HFFc6 (cell line): ENCODE data around the gene WDR82. TPM values are rescaled to one million over a fixed set of nuclear protein-coding genes. Genes with fewer than 3 reads are reported as not detected.

Experiments used
- DNase-seq: peaks from one replicate; pipeline ENCODE4 v3.0.0-alpha.2; 2018
- H3K27ac Mint-ChIP-seq: 2 replicates; pipeline ENCODE4 v1.8.0; 2020; ENCODE audit warnings: mild to moderate bottlenecking, mixed read lengths
- H3K27me3 Mint-ChIP-seq: 2 replicates; pipeline ENCODE4 v1.8.0; 2021; ENCODE audit warnings: mild to moderate bottlenecking, moderate library complexity, mixed read lengths; ENCODE audit not compliant: insufficient read depth
- H3K36me3 Mint-ChIP-seq: 2 replicates; pipeline ENCODE4 v1.8.0; 2021; ENCODE audit warnings: low read depth, mixed read lengths
- H3K4me1 Mint-ChIP-seq: 2 replicates; pipeline ENCODE4 v1.8.0; 2020; ENCODE audit warnings: low read depth, mixed read lengths
- H3K4me3 Mint-ChIP-seq: 2 replicates; pipeline ENCODE4 v1.8.0; 2020; ENCODE audit warnings: mild to moderate bottlenecking, moderate library complexity, mixed read lengths
- H3K9me3 Mint-ChIP-seq: 2 replicates; pipeline ENCODE4 v1.8.0; 2020; ENCODE audit warnings: mild to moderate bottlenecking, mixed read lengths
- microRNA-seq: library from miRNA; unstranded; fragments of <30 nt; microRNA quantifications from one replicate; pipeline ENCODE4, GENCODE V29; 2019
- total RNA-seq, 6 experiments: library from RNA; stranded (reverse); fragmentation: NEBNext Ultra II Directional; extraction: Animal tissue kit (Norgen Biotek cat#: 25700); gene quantifications; 2 replicates in 1 of 6; 3 replicates in 5 of 6; pipeline ENCODE4 v1.2.3, GENCODE V29; 2021
- TF ChIP-seq, protein P1 (sequence below): fragments of 200-600 bp; sonication (generic); IDR thresholded peaks from 2 replicates; pipeline ENCODE4 v1.5.0; 2021; ENCODE audit warnings: antibody characterized with exemption, mild to moderate bottlenecking

The WDR82 gene
- total RNA-seq, 6 experiments from 2014 or later: 55.2 to 62.0 (median 58.6) TPM

DNA sequence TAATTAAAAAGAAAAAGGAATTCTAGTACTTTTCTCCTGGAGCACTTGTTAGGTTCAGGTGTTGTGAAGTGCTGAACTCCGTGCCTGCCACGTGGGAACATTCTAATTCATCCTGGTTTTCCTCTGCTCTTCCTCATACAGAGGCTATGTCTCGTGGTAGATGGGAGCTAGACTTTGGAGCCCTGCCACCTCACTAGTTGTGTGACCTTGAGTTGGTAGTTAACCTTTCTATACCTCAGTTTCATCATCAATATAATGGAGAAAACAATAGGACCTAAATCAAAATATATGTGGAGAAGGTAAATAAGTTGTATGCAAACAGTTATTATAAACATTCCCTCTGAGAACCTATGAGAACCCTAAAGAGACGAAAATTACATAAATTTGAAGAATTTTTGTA is 69.9 kb downstream of the WDR82 start:
- H3K27ac Mint-ChIP-seq: no peak overlapping the region
- H3K27me3 Mint-ChIP-seq: no peaks in the 10 kb centered on the region; the same call in 1 of the 2 replicates
- H3K4me1 Mint-ChIP-seq: peaks cover 8% of the 10 kb centered on the region; the same call in 1 of the 2 replicates
- no peak for DNase-seq
- H3K4me3 Mint-ChIP-seq: no peak overlapping the region
- TF ChIP-seq, protein P1, sequence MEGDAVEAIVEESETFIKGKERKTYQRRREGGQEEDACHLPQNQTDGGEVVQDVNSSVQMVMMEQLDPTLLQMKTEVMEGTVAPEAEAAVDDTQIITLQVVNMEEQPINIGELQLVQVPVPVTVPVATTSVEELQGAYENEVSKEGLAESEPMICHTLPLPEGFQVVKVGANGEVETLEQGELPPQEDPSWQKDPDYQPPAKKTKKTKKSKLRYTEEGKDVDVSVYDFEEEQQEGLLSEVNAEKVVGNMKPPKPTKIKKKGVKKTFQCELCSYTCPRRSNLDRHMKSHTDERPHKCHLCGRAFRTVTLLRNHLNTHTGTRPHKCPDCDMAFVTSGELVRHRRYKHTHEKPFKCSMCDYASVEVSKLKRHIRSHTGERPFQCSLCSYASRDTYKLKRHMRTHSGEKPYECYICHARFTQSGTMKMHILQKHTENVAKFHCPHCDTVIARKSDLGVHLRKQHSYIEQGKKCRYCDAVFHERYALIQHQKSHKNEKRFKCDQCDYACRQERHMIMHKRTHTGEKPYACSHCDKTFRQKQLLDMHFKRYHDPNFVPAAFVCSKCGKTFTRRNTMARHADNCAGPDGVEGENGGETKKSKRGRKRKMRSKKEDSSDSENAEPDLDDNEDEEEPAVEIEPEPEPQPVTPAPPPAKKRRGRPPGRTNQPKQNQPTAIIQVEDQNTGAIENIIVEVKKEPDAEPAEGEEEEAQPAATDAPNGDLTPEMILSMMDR: no peak
- no peaks in the 10 kb centered on the region for H3K9me3 Mint-ChIP-seq
- H3K36me3 Mint-ChIP-seq: peaks cover 47% of the 10 kb centered on the region

DNA sequence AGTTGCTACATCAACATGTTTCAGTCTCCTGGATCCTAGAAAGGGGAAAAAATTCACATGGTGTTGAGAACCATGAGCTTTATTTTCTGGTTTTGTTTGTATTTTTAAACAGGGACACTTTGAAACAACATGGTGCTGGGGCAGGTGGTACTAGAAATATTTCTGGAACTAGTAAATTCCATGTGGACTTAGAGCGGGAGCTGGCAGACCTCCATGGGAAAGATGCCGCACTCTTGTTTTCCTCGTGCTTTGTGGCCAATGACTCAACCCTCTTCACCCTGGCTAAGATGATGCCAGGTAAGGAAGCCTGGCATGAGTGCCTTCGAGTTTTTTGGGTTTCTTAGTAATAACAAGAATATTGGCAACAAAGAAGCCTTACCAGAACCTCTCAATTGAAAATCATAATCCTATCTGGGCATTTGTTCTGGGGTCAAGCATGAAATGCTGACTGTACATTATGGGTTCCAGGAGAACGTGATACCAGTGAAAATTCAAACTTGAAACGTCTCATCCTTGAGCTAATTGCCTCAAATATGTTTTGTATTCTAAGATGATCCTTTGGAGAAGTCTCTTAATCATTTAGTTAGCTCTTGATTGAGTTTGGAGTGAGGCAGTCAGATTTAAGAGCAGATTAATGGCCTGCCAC is 72.6 kb downstream of the WDR82 start:
- no peak for DNase-seq
- Mint-ChIP-seq H3K9me3 (no peaks in the 10 kb centered on the region), H3K36me3 (peaks cover 59% of the 10 kb centered on the region), H3K4me1 (peaks cover 11% of the 10 kb centered on the region), H3K27me3 (no peaks in the 10 kb centered on the region; the same call in 1 of the 2 replicates), H3K27ac (no peak overlapping the region), H3K4me3 (no peak overlapping the region)
- TF ChIP-seq, protein P1: no peak

Small RNA genes lying within 50 kb of the gene (microRNA-seq; reads per million reads assigned to microRNA genes)
- gene MIR135A1 (not detected), gene MIRLET7G (36,481 reads per million, percentile 99 among the genes with 10 or more reads in this experiment)

Other genes starting within 250 kb of the WDR82 start
- gene DUSP7, start 222.1 kb downstream of the WDR82 start, total RNA-seq: 10 to 100 TPM; 31.7 to 43.3 (median 37.4) TPM
- 10 to 100 TPM; 11.0 to 21.3 (median 20.5) TPM for gene POC1A, start 124.2 kb downstream of the WDR82 start, total RNA-seq
- gene ALAS1, start 80.5 kb downstream of the WDR82 start, total RNA-seq: 10 to 100 TPM; 31.5 to 39.1 (median 35.1) TPM
- not detected for gene TLR9, start 53.0 kb downstream of the WDR82 start, total RNA-seq
- gene TWF2, start 39.5 kb downstream of the WDR82 start, total RNA-seq: 10 to 100 TPM; 73.9 to 83.0 (median 80.7) TPM
- gene PPM1M, start 32.9 kb downstream of the WDR82 start, total RNA-seq: 10 to 100 TPM; 20.8 to 23.4 (median 20.9) TPM
- 1 to 10 TPM; 7.0 to 9.9 (median 8.7) TPM for gene GLYCTK, start 9.2 kb upstream of the WDR82 start, total RNA-seq
- gene DNAH1, start 37.7 kb upstream of the WDR82 start, total RNA-seq: 1 to 10 TPM; 1.4 to 2.1 (median 1.8) TPM
- 10 to 100 TPM; 58.5 to 72.8 (median 64.1) TPM for gene BAP1, start 131.4 kb upstream of the WDR82 start, total RNA-seq
- 1 to 10 TPM; 2.9 to 5.0 (median 4.2) TPM for gene PHF7, start 132.0 kb upstream of the WDR82 start, total RNA-seq
- gene SEMA3G, start 166.5 kb upstream of the WDR82 start, total RNA-seq: not detected
- under 1 TPM in 4 of 6 experiments, not detected in 2; 0.35 to 0.55 (median 0.53) TPM for gene TNNC1, start 175.4 kb upstream of the WDR82 start, total RNA-seq
- gene NISCH, start 177.0 kb upstream of the WDR82 start, total RNA-seq: 10 to 100 TPM; 46.4 to 62.5 (median 55.8) TPM
- not detected for gene STAB1, start 216.7 kb upstream of the WDR82 start, total RNA-seq